GM12878 (cell line): ENCODE measurements around the gene RIC1. TPM values are rescaled to one million over a fixed set of nuclear protein-coding genes. Genes with fewer than 3 reads are reported as not detected.

Source experiments
- ATAC-seq: fragments of 200-7000 bp; cut with Tn5 transposase; 3 replicates; pipeline ENCODE4 v1.9.1; 2020; ENCODE audit warnings: mild to moderate bottlenecking, moderate library complexity
- BruUV-seq: library from RNA; stranded (reverse); fragments of 400-500 nt; replicated peaks from 2 replicates; lab custom pipeline; 2021; lab: Mats Ljungman, UMichigan
- CTCF ChIA-PET: fragments of 300-600 bp; sonication (Branson Sonifier 250); formaldehyde crosslinking; extraction: SDS; loops from one replicate; lab custom pipeline; 2021; ENCODE audit warnings: inconsistent platforms; lab: Yijun Ruan, JAX
- POLR2A ChIA-PET: fragments of 350-600 bp; formaldehyde crosslinking; extraction: SDS; loops from one replicate; lab custom pipeline; 2021; ENCODE audit warnings: inconsistent platforms; lab: Charles Lee
- RAD21 ChIA-PET: fragments of 300-600 bp; sonication (Branson Sonifier 250); formaldehyde crosslinking; loops from one replicate; lab custom pipeline; 2023; ENCODE audit warnings: antibody characterized with exemption; ENCODE audit not compliant: unreplicated experiment; lab: Charles Lee
- SMC1A ChIA-PET: fragments of 300-600 bp; sonication (Branson Sonifier 250); formaldehyde crosslinking; loops from one replicate; lab custom pipeline; 2023; ENCODE audit not compliant: unreplicated experiment, uncharacterized antibody; lab: Charles Lee
- DNase-seq: peaks from one replicate; pipeline ENCODE4 v3.0.0-alpha.2; 2011; ENCODE audit warnings: low read depth, low spot score
- FAIRE-seq: peaks from 3 replicates; lab custom pipeline; 2011; peaks lifted over from hg19 to GRCh38; lab: Jason Lieb, UNC
- H2AFZ ChIP-seq: 2 replicates; pipeline ENCODE4 v1.6.0; 2011; ENCODE audit warnings: low read depth, low read length, control low read depth; ENCODE audit not compliant: control insufficient read depth
- H3K27ac ChIP-seq: 2 replicates; pipeline ENCODE4 v1.5.1; 2011; ENCODE audit warnings: control low read depth; ENCODE audit not compliant: control insufficient read depth, insufficient read depth
- H3K27me3 ChIP-seq, 2 experiments: replicated peaks in 1 of 2; 2 replicates each; pipeline versions ENCODE4 v1.6.0 to v1.6.1; 2011; ENCODE audit warnings: low read length in 1 of 2; ENCODE audit not compliant: control insufficient read depth in 2 of 2, insufficient read depth in 2 of 2
- H3K36me3 ChIP-seq, 2 experiments: 2 replicates each; pipeline ENCODE4 v1.5.1; 2011; ENCODE audit warnings: low read length in 1 of 2; ENCODE audit not compliant: control insufficient read depth in 2 of 2, insufficient read depth in 2 of 2
- H3K4me1 ChIP-seq: 2 replicates; pipeline ENCODE4 v1.6.1; 2011; ENCODE audit warnings: mild to moderate bottlenecking, low read length, moderate library complexity, mixed read lengths; ENCODE audit not compliant: control insufficient read depth, insufficient read depth
- H3K4me2 ChIP-seq: 2 replicates; pipeline ENCODE4 v1.6.0; 2011; ENCODE audit warnings: control low read depth; ENCODE audit not compliant: control insufficient read depth, insufficient read depth
- H3K4me3 ChIP-seq: fragments of 200-600 bp; sonication (generic); 2 replicates; pipeline ENCODE4 v1.5.1; 2016
- H3K79me2 ChIP-seq: 2 replicates; pipeline ENCODE4 v1.6.0; 2011; ENCODE audit warnings: low read length; ENCODE audit not compliant: control insufficient read depth, insufficient read depth
- H3K9ac ChIP-seq: 2 replicates; pipeline ENCODE4 v1.8.0; 2011; ENCODE audit warnings: low read length, control low read depth, mixed read lengths; ENCODE audit not compliant: control insufficient read depth, insufficient read depth
- H3K9me3 ChIP-seq: replicated peaks from 3 replicates; pipeline ENCODE4 v1.5.1; 2011; ENCODE audit warnings: mild to moderate bottlenecking, low read length; ENCODE audit not compliant: control insufficient read depth, insufficient read depth
- H4K20me1 ChIP-seq: 2 replicates; pipeline ENCODE4 v1.6.0; 2011; ENCODE audit not compliant: control insufficient read depth, insufficient read depth
- CBX5 ChIP-seq: sonication (generic); IDR thresholded peaks from 2 replicates; pipeline ENCODE4 v1.6.1; 2016; ENCODE audit warnings: low read depth, moderate library complexity, mild to moderate bottlenecking, inconsistent platforms
- KAT2A ChIP-seq: conservative IDR thresholded peaks from 2 replicates; pipeline ENCODE4 v1.6.1; 2011; ENCODE audit warnings: low read depth, low read length; ENCODE audit not compliant: control insufficient read depth
- MTA3 ChIP-seq: IDR thresholded peaks from 2 replicates; pipeline ENCODE4 v1.6.1; 2012; ENCODE audit warnings: low read length, inconsistent platforms, borderline replicate concordance
- MYC ChIP-seq: IDR thresholded peaks from 2 replicates; pipeline ENCODE4 v1.6.1; 2011; ENCODE audit warnings: mild to moderate bottlenecking, low read length, moderate library complexity, inconsistent platforms; ENCODE audit not compliant: insufficient read depth, insufficient replicate concordance, insufficient read length, severe bottlenecking
- NFYA ChIP-seq: IDR thresholded peaks from 2 replicates; pipeline ENCODE4 v1.6.1; 2011; ENCODE audit warnings: low read depth, mild to moderate bottlenecking, low read length, improper control_type of control experiment, borderline replicate concordance
- NR2C2 ChIP-seq: IDR thresholded peaks from 2 replicates; pipeline ENCODE4 v1.6.1; 2011; ENCODE audit warnings: borderline replicate concordance, low read depth; ENCODE audit not compliant: control insufficient read depth, insufficient read length
- NRF1 ChIP-seq: conservative IDR thresholded peaks from 2 replicates; pipeline ENCODE4 v1.6.1; 2011; ENCODE audit warnings: mild to moderate bottlenecking, low read depth, low read length, improper control_type of control experiment
- RAD51 ChIP-seq: fragments of 450-650 bp; IDR thresholded peaks from 2 replicates; pipeline ENCODE4 v1.6.1; 2016; ENCODE audit warnings: moderate library complexity, mild to moderate bottlenecking, inconsistent platforms
- RB1 ChIP-seq: fragments of 450-650 bp; formaldehyde crosslinking; IDR thresholded peaks from 2 replicates; pipeline ENCODE4 v1.6.1; 2017; ENCODE audit warnings: mild to moderate bottlenecking, borderline replicate concordance
- TCF12 ChIP-seq: IDR thresholded peaks from 2 replicates; pipeline ENCODE4 v1.6.1; 2011; ENCODE audit warnings: low read depth, mild to moderate bottlenecking, low read length
- WRNIP1 ChIP-seq: IDR thresholded peaks from 2 replicates; pipeline ENCODE4 v1.6.1; 2011; ENCODE audit warnings: low read depth, low read length, improper control_type of control experiment, borderline replicate concordance
- ZNF622 ChIP-seq: fragments of 450-650 bp; IDR thresholded peaks from 2 replicates; pipeline ENCODE4 v1.6.1; 2017; ENCODE audit warnings: mild to moderate bottlenecking, inconsistent platforms
- WGBS: methylation state at CpG from one replicate; pipeline ENCODE4 v1.1.6; 2016; ENCODE audit warnings: low lambda C conversion rate; ENCODE audit not compliant: insufficient replicate concordance, insufficient coverage; ENCODE audit errors: missing lambda C conversion rate; 5-methylcytosine and 5-hydroxymethylcytosine counted together
- in situ Hi-C: fragments of 300-500 bp; cut with MboI; formaldehyde crosslinking; loops from 9 replicates; pipeline ENCODE4 v1.14.3; 2018; ENCODE audit warnings: mixed read lengths
- intact Hi-C: fragments of 100-400 bp; cut with micrococcal nuclease; formaldehyde crosslinking; loops from one replicate; pipeline ENCODE4 v1.14.2; 2022; ENCODE audit not compliant: unreplicated experiment
- polyA plus RNA-seq, 11 experiments: library from polyadenylated mRNA; depleted of rRNA in 4 of 11; unstranded in 6 of 11; stranded (reverse) in 5 of 11; fragments of >200 nt; fragmentation: Nextera tagmentation in 4 of 11; fragmentation: Illumina TruSeq in 1 of 11; extraction: Ambion mirVana in 4 of 11; extraction: Trizol in 1 of 11; gene quantifications; 1 replicate in 1 of 11; 2 replicates in 10 of 11; pipeline versions ENCODE4 v1.2.1 to v1.2.3, GENCODE V29; 2011 to 2016; ENCODE audit warnings: inconsistent platforms in 2 of 11, missing spikeins in 2 of 11, low read depth in 1 of 11
- total RNA-seq, 4 experiments: library from RNA; depleted of rRNA in 3 of 4; stranded (reverse); fragments of >200 nt in 3 of 4; fragmentation: Illumina TruSeq in 1 of 4; extraction: Trizol in 1 of 4; gene quantifications; 2 replicates each; pipeline versions ENCODE4 v1.2.1 to v1.2.3, GENCODE V29; 2013 to 2021

The RIC1 gene
- total and polyA plus RNA-seq, 10 of the 15 experiments (the other 5 are each of a cell fraction or from before 2014, with no cell fraction given), result 6.2 to 59.8 (median 33.3) TPM

DNA sequence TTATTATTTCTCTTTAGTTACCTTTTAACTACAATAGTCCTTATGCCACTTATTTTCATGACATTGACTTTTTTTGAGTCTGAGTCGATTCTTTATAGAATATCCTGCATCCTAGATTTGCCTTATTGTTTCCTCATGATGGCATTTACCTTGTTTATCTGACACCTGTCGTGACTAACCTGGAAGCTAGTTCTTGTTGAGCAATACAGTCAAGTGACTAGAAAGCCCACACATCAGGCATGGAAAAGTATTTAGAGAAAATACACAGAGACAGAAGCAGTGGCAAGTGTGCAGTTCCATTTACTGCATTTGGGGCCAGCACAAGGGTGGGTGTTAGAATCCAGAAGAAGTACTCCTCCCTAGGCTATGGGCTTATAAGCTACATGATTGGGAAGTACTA lies 106.2 kb downstream of the RIC1 start:
- TF ChIP-seq RB1, result no peak
- TF ChIP-seq KAT2A, result no peak
- no peak for TF ChIP-seq MYC
- no peak for TF ChIP-seq NR2C2
- TF ChIP-seq NFYA, result no peak
- no peak for TF ChIP-seq MTA3
- no peak for TF ChIP-seq RAD51
- TF ChIP-seq CBX5, result no peak
- no peak for TF ChIP-seq ZNF622
- no peak for TF ChIP-seq NRF1
- no peak for TF ChIP-seq WRNIP1
- no peak for TF ChIP-seq TCF12
- H3K4me1 ChIP-seq, result no peaks in the 10 kb centered on the region
- no peaks in the 10 kb centered on the region for H3K27me3 ChIP-seq
- H3K4me2 ChIP-seq, result no peak overlapping the region
- POLR2A ChIA-PET, result interaction anchor here (1.0 kb wide), 1 partner anchor 24 kb away, joined by 3 read pairs; no protein-coding TSS in a partner anchor
- no peaks in the 10 kb centered on the region for H3K9me3 ChIP-seq
- no peaks in the 10 kb centered on the region for H3K79me2 ChIP-seq
- no TSS peak for BruUV-seq
- intact Hi-C loops (no loop called here), in situ Hi-C loops (no loop called here)
- FAIRE-seq (no peak), ATAC-seq (no peak), DNase-seq (no peak)
- H3K36me3 ChIP-seq, result peaks cover 7 to 19% of the 10 kb centered on the region in 2 experiments
- H2AFZ ChIP-seq, result no peak overlapping the region
- CTCF ChIA-PET, result interaction anchor here (1.4 kb wide), 1 partner anchor 134 kb away, joined by 5 read pairs; no protein-coding TSS in a partner anchor
- 100% methylated on average over 2 of the region's 2 CpGs for WGBS
- SMC1A ChIA-PET, result interaction anchor here (0.7 to 2.2 kb wide), 8 partner anchors 11 to 151 kb away, joined by 3 to 8 read pairs (median 3); no protein-coding TSS in a partner anchor
- no peaks in the 10 kb centered on the region for H4K20me1 ChIP-seq
- H3K4me3 ChIP-seq, result no peak overlapping the region
- H3K9ac ChIP-seq, result no peak overlapping the region
- H3K27ac ChIP-seq, result no peak overlapping the region
- RAD21 ChIA-PET, result interaction anchor here (0.6 kb wide), 1 partner anchor 13 kb away, joined by 3 read pairs; no protein-coding TSS in a partner anchor
